Measurements from ENCODE around the gene SLC3A2. TPM values are rescaled to one million over a fixed set of nuclear protein-coding genes. Genes with fewer than 3 reads are reported as not detected.

SLC3A2 gene
- total RNA-seq, 1 donor from 2014 or later = 163 TPM

GRCh38 chr11:62905927-62906531, 25.3 kb downstream of the SLC3A2 start:
- intact Hi-C loops (cut with micrococcal nuclease) = loop anchor here (1.0 kb wide), 1 partner anchor 118 kb away; no protein-coding TSS in a partner anchor

- intact Hi-C loops (cut with micrococcal nuclease) = no loop called here
Observed at GRCh38 chr11:62908468-62909072, 27.9 kb downstream of the SLC3A2 start.

- intact Hi-C loops (cut with micrococcal nuclease) = no loop called here
Observed at GRCh38 chr11:62909107-62909894, 28.6 kb downstream of the SLC3A2 start.

- intact Hi-C loops (cut with micrococcal nuclease) = no loop called here
Observed at GRCh38 chr11:62910141-62910882, 29.6 kb downstream of the SLC3A2 start.

GRCh38 chr11:62911137-62912130, 30.7 kb downstream of the SLC3A2 start:
- intact Hi-C loops (cut with micrococcal nuclease) = no loop called here

GRCh38 chr11:62912268-62912667, 31.6 kb downstream of the SLC3A2 start:
- intact Hi-C loops (cut with micrococcal nuclease) = no loop called here

- intact Hi-C loops (cut with micrococcal nuclease) = no loop called here
Observed at GRCh38 chr11:62914416-62914815, 33.7 kb downstream of the SLC3A2 start.

- intact Hi-C loops (cut with micrococcal nuclease) = no loop called here
Observed at GRCh38 chr11:62917906-62918502, 37.3 kb downstream of the SLC3A2 start.

- intact Hi-C loops (cut with micrococcal nuclease) = no loop called here
Observed at GRCh38 chr11:62918531-62918930, 37.8 kb downstream of the SLC3A2 start.

- intact Hi-C loops (cut with micrococcal nuclease) = no loop called here
Observed at GRCh38 chr11:62919476-62919875, 38.8 kb downstream of the SLC3A2 start.

- intact Hi-C loops (cut with micrococcal nuclease) = no loop called here
Observed at GRCh38 chr11:62919898-62920640, 39.4 kb downstream of the SLC3A2 start.

- intact Hi-C loops (cut with micrococcal nuclease) = no loop called here
Observed at GRCh38 chr11:62921201-62921572, 40.5 kb downstream of the SLC3A2 start, which contains the start of gene CHRM1. Gene CHRM1, minus strand, starts transcription at chr11:62921363. Its CDS starts 10,263 bp downstream, at chr11:62911100.

- intact Hi-C loops (cut with micrococcal nuclease) = no loop called here
Observed at GRCh38 chr11:62921573-62922188, 41.0 kb downstream of the SLC3A2 start.

- intact Hi-C loops (cut with micrococcal nuclease) = no loop called here
Observed at GRCh38 chr11:62922189-62922589, 41.5 kb downstream of the SLC3A2 start.

GRCh38 chr11:62922653-62923431, 42.1 kb downstream of the SLC3A2 start:
- intact Hi-C loops (cut with micrococcal nuclease) = no loop called here

- intact Hi-C loops (cut with micrococcal nuclease) = no loop called here
Observed at GRCh38 chr11:62923601-62924411, 43.1 kb downstream of the SLC3A2 start.

GRCh38 chr11:62925308-62925707, 44.6 kb downstream of the SLC3A2 start:
- intact Hi-C loops (cut with micrococcal nuclease) = no loop called here

Data from T-helper 2 cell treated with Interferon-gamma antibody and Interleukin-4, amounts not matched to agents 100 ng/mL and 5 ng/mL, for 36 hours (primary cell).